Fibroblast of skin of left quadriceps (primary cell): ENCODE data around the gene PRDM13.
"Not testable (repeated sequence)": the region's sequence is repeated elsewhere in the genome, so short reads cannot be mapped to it uniquely, and the experiment has no call there.

Experiments used
- DNase-seq, 2 experiments: peaks; one replicate each; pipeline ENCODE4 v3.0.0-alpha.2; 2013; ENCODE audit warnings: low read depth in 2 of 2

Gene PRDM13

GRCh38 chr6:99606656-99607415 is at the start of gene PRDM13:
TSS of gene PRDM13 (plus strand) at chr6:99606833. CDS start at chr6:99607035, 202 bp downstream.
- no peak for DNase-seq

DNA sequence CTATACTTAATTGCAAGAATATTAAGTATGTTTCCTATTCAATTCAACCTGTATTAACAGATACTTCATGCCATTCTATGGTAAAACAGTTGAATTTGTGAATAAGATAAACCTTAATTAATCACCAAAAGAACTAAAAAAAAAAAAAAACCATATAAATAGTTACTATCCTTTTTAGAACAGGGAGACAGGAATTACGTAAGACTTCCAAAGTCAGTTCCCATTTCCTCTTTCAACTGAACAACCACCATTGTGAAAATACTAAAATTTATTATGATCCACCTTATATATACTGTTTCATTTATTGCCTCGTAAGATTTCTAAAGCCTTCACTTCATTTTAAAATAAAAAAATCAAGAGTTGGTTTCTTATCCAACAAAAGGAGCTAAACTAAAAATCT is 47.6 kb upstream of the PRDM13 start:
- DNase-seq, result no peak

GRCh38 chr6:99560668-99561067 is 46.0 kb upstream of the PRDM13 start:
- DNase-seq, result no peak

GRCh38 chr6:99563056-99563723 is 43.4 kb upstream of the PRDM13 start:
- no peak for DNase-seq

GRCh38 chr6:99568103-99568933 is 38.3 kb upstream of the PRDM13 start, which contains the start of gene CCNC:
TSS of gene CCNC (minus strand) at chr6:99568660. CDS start at chr6:99568527, 133 bp downstream.
- DNase-seq, result peak; percentile 97

DNA sequence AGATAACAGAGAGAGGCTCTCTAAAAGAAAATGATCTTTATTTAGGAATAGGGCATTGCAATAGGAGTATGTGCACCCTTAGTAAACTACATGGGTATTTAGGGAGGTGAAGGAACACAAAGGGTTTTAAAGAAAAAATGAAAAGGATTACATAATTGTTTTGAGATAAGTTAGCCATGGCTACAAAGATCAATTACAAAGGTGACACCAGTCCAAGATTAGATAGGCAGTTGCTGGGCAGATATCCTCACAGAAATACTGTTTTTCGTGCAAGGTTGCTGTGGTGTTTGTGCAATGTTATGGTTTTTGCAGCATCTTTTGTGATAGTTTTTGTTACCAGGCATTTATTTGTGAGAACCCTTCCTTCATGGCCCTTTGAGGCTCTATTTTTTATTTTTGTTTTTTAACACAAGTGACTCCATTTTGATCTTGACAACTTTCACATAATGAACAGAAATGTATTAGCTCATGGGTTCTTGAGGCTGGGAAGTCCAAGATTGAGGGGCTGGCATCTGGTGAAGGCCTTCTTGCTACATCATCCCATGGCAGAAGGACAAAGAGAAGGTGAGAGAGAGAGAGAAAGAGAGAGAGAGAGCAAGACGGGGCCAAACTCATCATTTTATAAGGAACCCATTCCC is 32.5 kb upstream of the PRDM13 start:
- no peak for DNase-seq

- DNase-seq, result no peak
Observed at GRCh38 chr6:99575544-99576227, 30.9 kb upstream of the PRDM13 start.

- no peak for DNase-seq
Observed at GRCh38 chr6:99579781-99580180, 26.9 kb upstream of the PRDM13 start.

DNA sequence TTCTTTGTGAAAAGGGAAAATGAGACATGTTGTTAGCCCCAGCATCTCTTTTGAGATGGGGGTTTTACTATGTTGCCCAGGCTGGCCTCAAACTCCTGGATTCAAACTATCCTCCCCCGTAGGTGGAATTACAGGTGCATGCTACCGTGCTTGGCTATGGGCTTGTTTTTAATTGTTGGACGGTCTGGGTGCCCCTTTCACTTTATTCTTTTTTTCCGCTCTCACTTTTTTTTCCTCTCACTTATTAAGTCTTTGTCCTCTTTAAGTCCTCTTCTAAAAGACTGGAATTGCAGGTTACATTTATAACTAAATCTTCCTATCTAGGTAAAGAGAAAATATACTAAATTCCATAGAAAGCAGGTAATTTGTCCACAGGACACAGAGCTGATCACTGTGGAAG is 18.8 kb upstream of the PRDM13 start:
- no peak for DNase-seq

- DNase-seq, result peak; percentile 20 to 24
Observed at GRCh38 chr6:99588618-99589289, 17.9 kb upstream of the PRDM13 start.

GRCh38 chr6:99589290-99589672 is 17.4 kb upstream of the PRDM13 start:
- no peak for DNase-seq

- no peak for DNase-seq
Observed at GRCh38 chr6:99589907-99590493, 16.6 kb upstream of the PRDM13 start.

- no peak for DNase-seq
Observed at GRCh38 chr6:99590728-99591672, 15.6 kb upstream of the PRDM13 start.

GRCh38 chr6:99591673-99592364 is 14.8 kb upstream of the PRDM13 start:
- DNase-seq, result no peak

DNA sequence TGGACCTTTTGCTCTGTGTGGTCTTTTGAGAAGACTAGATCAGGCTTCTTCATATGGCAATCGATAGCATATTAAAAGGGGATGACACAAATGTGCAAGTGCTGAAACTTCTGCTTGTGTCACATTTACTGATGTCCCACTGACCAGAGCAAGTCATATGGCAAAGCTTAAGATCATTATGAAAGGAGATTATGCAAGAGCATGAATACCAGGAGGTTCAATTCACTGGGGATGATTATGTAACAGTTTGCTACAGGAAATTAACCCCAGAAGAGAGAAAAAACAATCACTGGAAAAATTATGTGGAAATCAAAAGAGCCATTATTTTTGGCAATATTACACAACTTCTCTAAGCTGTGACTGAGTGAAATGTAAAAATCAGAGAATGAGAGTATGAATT is 13.7 kb upstream of the PRDM13 start:
- peak in 1 of 2 experiments; percentile 20 for DNase-seq

- DNase-seq, result not testable (repeated sequence)
Observed at GRCh38 chr6:99594696-99595095, 11.9 kb upstream of the PRDM13 start.

GRCh38 chr6:99602520-99603420 is 3.9 kb upstream of the PRDM13 start:
- no peak for DNase-seq
